GM21737 (cell line): ENCODE data around the gene TOR2A.

ENCODE experiments used
- ATAC-seq: cut with Tn5 transposase; IDR thresholded peaks from one replicate; pipeline ENCODE4 v1.9.1; 2021; ENCODE audit warnings: mild to moderate bottlenecking, moderate library complexity; ENCODE audit not compliant: unreplicated experiment

Gene TOR2A

GRCh38 chr9:127721391-127721821 is 13.7 kb downstream of the TOR2A start:
- no peak for ATAC-seq

GRCh38 chr9:127720865-127721227 is 14.2 kb downstream of the TOR2A start:
- no peak for ATAC-seq

- no peak for ATAC-seq
Measured at GRCh38 chr9:127720031-127720864, 14.8 kb downstream of the TOR2A start.

- ATAC-seq = no peak
Measured at GRCh38 chr9:127717766-127718165, 17.3 kb downstream of the TOR2A start.

GRCh38 chr9:127716412-127716811 is 18.7 kb downstream of the TOR2A start:
- no peak for ATAC-seq

- peak; percentile 89 for ATAC-seq
Measured at GRCh38 chr9:127715470-127716337, 19.4 kb downstream of the TOR2A start, which contains the start of the genes PTRH1 and TTC16. TSS of gene PTRH1 (minus strand) at chr9:127715663. CDS start at chr9:127715639, 24 bp downstream. TSS of gene TTC16 (plus strand) at chr9:127716079. CDS start at chr9:127716146, 67 bp downstream.

GRCh38 chr9:127714951-127715469 is 20.1 kb downstream of the TOR2A start:
- no peak for ATAC-seq

GRCh38 chr9:127714020-127714750 is 20.9 kb downstream of the TOR2A start:
- no peak for ATAC-seq

- ATAC-seq = no peak
Measured at GRCh38 chr9:127712867-127713266, 22.2 kb downstream of the TOR2A start.

GRCh38 chr9:127712371-127712770 is 22.7 kb downstream of the TOR2A start:
- no peak for ATAC-seq

- no peak for ATAC-seq
Measured at GRCh38 chr9:127711831-127712274, 23.2 kb downstream of the TOR2A start.

GRCh38 chr9:127711226-127711701 is 23.8 kb downstream of the TOR2A start:
- no peak for ATAC-seq

- ATAC-seq = no peak
Measured at GRCh38 chr9:127710204-127710783, 24.8 kb downstream of the TOR2A start.

GRCh38 chr9:127708952-127709587 is 26.0 kb downstream of the TOR2A start:
- no peak for ATAC-seq

- ATAC-seq = no peak
Measured at GRCh38 chr9:127707766-127708165, 27.3 kb downstream of the TOR2A start.

- ATAC-seq = no peak
Measured at GRCh38 chr9:127706836-127707241, 28.3 kb downstream of the TOR2A start, which contains the start of gene CFAP157. TSS of gene CFAP157 (plus strand) at chr9:127706988. CDS start at chr9:127707032, 44 bp downstream.

- ATAC-seq = no peak
Measured at GRCh38 chr9:127705577-127706379, 29.3 kb downstream of the TOR2A start.

- no peak for ATAC-seq
Measured at GRCh38 chr9:127703289-127703946, 31.7 kb downstream of the TOR2A start.
